RWPE2 (cell line): ENCODE results near the gene INMT.

ENCODE experiments used
- ATAC-seq: fragments of 200-7000 bp; cut with Tn5 transposase; 3 replicates; pipeline ENCODE4 v1.9.1; 2021; ENCODE audit warnings: low read depth
- DNase-seq: peaks from one replicate; pipeline ENCODE4 v3.0.0-alpha.2; 2020; ENCODE audit warnings: low spot score
- H3K27ac ChIP-seq: fragments of 450-650 bp; 2 replicates; pipeline ENCODE4 v1.5.1; 2017; ENCODE audit warnings: mild to moderate bottlenecking; ENCODE audit not compliant: poor library complexity, severe bottlenecking
- H3K27me3 ChIP-seq: fragments of 250-450 bp; sonication (Bioruptor Pico); 2 replicates; pipeline ENCODE4 v1.5.1; 2021; ENCODE audit warnings: mild to moderate bottlenecking, moderate library complexity; ENCODE audit not compliant: insufficient read depth, poor library complexity, severe bottlenecking
- H3K36me3 ChIP-seq: fragments of 250-450 bp; sonication (Bioruptor Pico); 2 replicates; pipeline ENCODE4 v1.5.1; 2020; ENCODE audit warnings: low read depth, mild to moderate bottlenecking, moderate library complexity
- H3K4me1 ChIP-seq: fragments of 250-450 bp; sonication (Bioruptor Pico); 2 replicates; pipeline ENCODE4 v1.5.1; 2021; ENCODE audit warnings: mild to moderate bottlenecking, moderate library complexity; ENCODE audit not compliant: insufficient read depth, poor library complexity, severe bottlenecking
- H3K4me3 ChIP-seq: fragments of 250-450 bp; sonication (Bioruptor Pico); 2 replicates; pipeline ENCODE4 v1.5.1; 2021; ENCODE audit warnings: mild to moderate bottlenecking, moderate library complexity; ENCODE audit not compliant: severe bottlenecking
- H3K9me3 ChIP-seq: fragments of 250-450 bp; sonication (Bioruptor Pico); 2 replicates; pipeline ENCODE4 v1.5.1; 2021; ENCODE audit warnings: mild to moderate bottlenecking, moderate library complexity; ENCODE audit not compliant: severe bottlenecking
- TF ChIP-seq, protein P1 (sequence below): fragments of 450-650 bp; IDR thresholded peaks from one replicate; pipeline ENCODE4 v1.5.1; 2017; ENCODE audit warnings: mild to moderate bottlenecking, moderate library complexity; ENCODE audit not compliant: poor library complexity, severe bottlenecking

The INMT gene

GRCh38 chr7:30779574-30779973 lies 27.6 kb downstream of the INMT start:
- DNase-seq, result no peak
- no peak overlapping the region for H3K27ac ChIP-seq
- TF ChIP-seq, protein P1, sequence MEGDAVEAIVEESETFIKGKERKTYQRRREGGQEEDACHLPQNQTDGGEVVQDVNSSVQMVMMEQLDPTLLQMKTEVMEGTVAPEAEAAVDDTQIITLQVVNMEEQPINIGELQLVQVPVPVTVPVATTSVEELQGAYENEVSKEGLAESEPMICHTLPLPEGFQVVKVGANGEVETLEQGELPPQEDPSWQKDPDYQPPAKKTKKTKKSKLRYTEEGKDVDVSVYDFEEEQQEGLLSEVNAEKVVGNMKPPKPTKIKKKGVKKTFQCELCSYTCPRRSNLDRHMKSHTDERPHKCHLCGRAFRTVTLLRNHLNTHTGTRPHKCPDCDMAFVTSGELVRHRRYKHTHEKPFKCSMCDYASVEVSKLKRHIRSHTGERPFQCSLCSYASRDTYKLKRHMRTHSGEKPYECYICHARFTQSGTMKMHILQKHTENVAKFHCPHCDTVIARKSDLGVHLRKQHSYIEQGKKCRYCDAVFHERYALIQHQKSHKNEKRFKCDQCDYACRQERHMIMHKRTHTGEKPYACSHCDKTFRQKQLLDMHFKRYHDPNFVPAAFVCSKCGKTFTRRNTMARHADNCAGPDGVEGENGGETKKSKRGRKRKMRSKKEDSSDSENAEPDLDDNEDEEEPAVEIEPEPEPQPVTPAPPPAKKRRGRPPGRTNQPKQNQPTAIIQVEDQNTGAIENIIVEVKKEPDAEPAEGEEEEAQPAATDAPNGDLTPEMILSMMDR, result no peak

DNA sequence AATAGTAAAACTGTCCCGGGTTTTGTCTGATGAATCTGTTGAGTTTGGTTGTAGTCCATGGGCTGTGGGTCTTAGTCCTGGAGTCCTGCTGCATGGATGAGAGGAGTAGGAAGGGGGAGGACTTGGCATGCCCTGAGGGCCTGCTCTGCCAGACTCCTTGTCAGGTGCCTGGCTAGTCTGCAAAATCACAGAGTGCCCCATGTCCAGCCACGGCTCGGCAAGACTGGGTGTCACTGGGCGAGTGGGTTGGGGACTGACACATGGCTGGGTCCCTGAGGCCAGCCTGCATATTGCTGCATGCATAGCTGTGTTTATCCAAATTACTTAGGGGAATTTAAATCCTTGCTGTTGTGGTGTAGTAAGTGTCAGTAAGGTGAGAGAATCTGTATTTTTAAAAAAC lies 29.0 kb downstream of the INMT start:
- no peak overlapping the region for H3K27ac ChIP-seq
- peaks cover 7% of the 10 kb centered on the region; the same call in 1 of the 2 replicates for H3K36me3 ChIP-seq

More at GRCh38 chr7:30779574-30779973, 27.6 kb downstream of the INMT start:
- Histone ChIP-seq H3K9me3 (no peaks in the 10 kb centered on the region), H3K4me3 (no peak overlapping the region), H3K36me3 (peaks cover 7% of the 10 kb centered on the region; the same call in 1 of the 2 replicates), H3K27me3 (no peaks in the 10 kb centered on the region), H3K4me1 (no peaks in the 10 kb centered on the region)
- no peak for ATAC-seq

GRCh38 chr7:30782690-30783089 lies 30.8 kb downstream of the INMT start:
- DNase-seq (no peak), ATAC-seq (no peak)
- H3K36me3 ChIP-seq, result peaks cover 7% of the 10 kb centered on the region; the same call in 1 of the 2 replicates

More for the DNA sequence above, 29.0 kb downstream of the INMT start:
- TF ChIP-seq, protein P1, result no peak
- no peaks in the 10 kb centered on the region for H3K4me1 ChIP-seq
- H3K27me3 ChIP-seq, result no peaks in the 10 kb centered on the region
- H3K9me3 ChIP-seq, result no peaks in the 10 kb centered on the region
- ATAC-seq (no peak), DNase-seq (no peak)
- H3K4me3 ChIP-seq, result no peak overlapping the region

DNA sequence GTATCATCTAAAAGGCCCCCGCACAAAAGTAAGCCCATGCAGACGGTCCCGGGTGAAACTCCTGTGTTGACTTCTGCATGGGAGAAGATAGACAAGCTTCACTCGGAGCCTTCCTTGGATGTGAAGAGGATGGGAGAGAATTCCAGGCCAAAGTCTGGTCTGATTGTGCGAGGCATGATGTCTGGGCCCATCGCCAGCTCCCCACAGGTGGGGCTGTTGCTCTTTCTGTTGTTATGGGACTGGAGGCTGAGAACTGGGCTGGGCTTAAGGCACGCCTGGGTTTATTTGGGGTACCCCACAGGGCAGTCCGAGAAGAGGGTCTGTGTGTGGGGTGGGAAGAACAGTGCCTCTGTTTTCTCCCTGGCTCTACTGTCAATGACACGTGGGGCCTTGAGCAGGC lies 33.9 kb downstream of the INMT start:
- TF ChIP-seq, protein P1, result no peak
- Histone ChIP-seq H3K4me1 (no peaks in the 10 kb centered on the region), H3K27me3 (no peaks in the 10 kb centered on the region), H3K36me3 (peaks cover 4% of the 10 kb centered on the region; the same call in 1 of the 2 replicates), H3K9me3 (no peaks in the 10 kb centered on the region), H3K27ac (no peak overlapping the region), H3K4me3 (no peak overlapping the region)
- DNase-seq (no peak), ATAC-seq (no peak)

More at GRCh38 chr7:30782690-30783089, 30.8 kb downstream of the INMT start:
- no peak overlapping the region for H3K27ac ChIP-seq
- no peaks in the 10 kb centered on the region for H3K4me1 ChIP-seq
- no peaks in the 10 kb centered on the region for H3K9me3 ChIP-seq
- no peaks in the 10 kb centered on the region for H3K27me3 ChIP-seq
- TF ChIP-seq, protein P1, result no peak
- H3K4me3 ChIP-seq, result no peak overlapping the region

DNA sequence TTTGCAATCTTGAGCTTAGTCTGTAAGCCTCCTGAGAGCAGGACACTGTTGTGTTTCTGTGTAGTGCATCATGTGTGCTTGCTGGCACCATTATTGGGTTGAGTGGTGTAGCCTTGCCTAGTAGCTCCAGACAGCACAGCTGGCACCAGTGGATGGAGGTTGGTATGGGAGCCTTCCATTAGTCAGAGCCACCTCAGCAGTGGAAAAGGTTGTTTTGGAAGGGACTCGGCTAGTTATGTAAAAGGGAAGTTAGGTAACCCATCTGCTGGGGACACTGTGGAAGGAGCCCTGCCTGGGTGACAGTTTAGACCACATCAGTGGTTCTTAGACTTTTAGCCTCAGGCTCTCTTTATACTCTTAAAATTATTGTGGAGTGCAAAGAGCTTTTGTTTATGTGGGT lies 35.6 kb downstream of the INMT start:
- ATAC-seq (no peak), DNase-seq (no peak)

More for the DNA sequence above, 35.6 kb downstream of the INMT start:
- Histone ChIP-seq H3K4me3 (no peak overlapping the region), H3K27me3 (no peaks in the 10 kb centered on the region), H3K9me3 (no peaks in the 10 kb centered on the region), H3K27ac (no peak overlapping the region), H3K4me1 (no peaks in the 10 kb centered on the region), H3K36me3 (no peaks in the 10 kb centered on the region; the same call in 1 of the 2 replicates)
- TF ChIP-seq, protein P1, result no peak
